HG02588 (cell line): Measurements from ENCODE around the gene INO80B.
"Not testable (repeated sequence)": the region's sequence is repeated elsewhere in the genome, so short reads cannot be mapped to it uniquely, and the experiment has no call there.

Experiments
- ATAC-seq: cut with Tn5 transposase; IDR thresholded peaks from one replicate; pipeline ENCODE4 v1.9.1; 2021; ENCODE audit warnings: mild to moderate bottlenecking, moderate library complexity; ENCODE audit not compliant: unreplicated experiment

The INO80B gene

GRCh38 chr2:74447230-74447999, 7.5 kb upstream of the INO80B start:
- no peak for ATAC-seq

GRCh38 chr2:74448771-74449170, 6.1 kb upstream of the INO80B start:
- ATAC-seq = no peak

- ATAC-seq = no peak
Measured at GRCh38 chr2:74450570-74451190, 4.2 kb upstream of the INO80B start.

GRCh38 chr2:74457129-74457548, 2.3 kb downstream of the INO80B start:
- no peak for ATAC-seq

- peak; percentile 28 for ATAC-seq
Measured at GRCh38 chr2:74457549-74458131, 2.8 kb downstream of the INO80B start.

- peak; percentile 80 for ATAC-seq
Measured at GRCh38 chr2:74458132-74458937, 3.4 kb downstream of the INO80B start, which contains the start of gene WBP1. WBP1 (plus strand) TSS chr2:74458438; CDS start chr2:74458603, 165 bp downstream.

GRCh38 chr2:74458938-74459363, 4.1 kb downstream of the INO80B start:
- ATAC-seq = no peak

GRCh38 chr2:74459503-74460118, 4.7 kb downstream of the INO80B start:
- not testable (repeated sequence) for ATAC-seq

GRCh38 chr2:74460187-74460586, 5.3 kb downstream of the INO80B start:
- ATAC-seq = not testable (repeated sequence)

- ATAC-seq = no peak
Measured at GRCh38 chr2:74461187-74462053, 6.5 kb downstream of the INO80B start.

GRCh38 chr2:74462054-74462785, 7.3 kb downstream of the INO80B start:
- ATAC-seq = no peak

- ATAC-seq = no peak
Measured at GRCh38 chr2:74462786-74463105, 7.9 kb downstream of the INO80B start.

GRCh38 chr2:74464406-74464805, 9.5 kb downstream of the INO80B start:
- ATAC-seq = no peak

- ATAC-seq = not testable (repeated sequence)
Measured at GRCh38 chr2:74470742-74471141, 15.9 kb downstream of the INO80B start.

- no peak for ATAC-seq
Measured at GRCh38 chr2:74471332-74472065, 16.6 kb downstream of the INO80B start.

GRCh38 chr2:74472086-74472944, 17.4 kb downstream of the INO80B start, which contains the start of gene MRPL53:
MRPL53 (minus strand) TSS chr2:74472680; CDS start chr2:74472660, 20 bp downstream.
- peak; percentile 82 for ATAC-seq

GRCh38 chr2:74472945-74473258, 18.0 kb downstream of the INO80B start:
- no peak for ATAC-seq

GRCh38 chr2:74474481-74474880, 19.6 kb downstream of the INO80B start:
- no peak for ATAC-seq
